ENCODE measurements around the gene ARMC3.
"Not testable (repeated sequence)": the region's sequence is repeated elsewhere in the genome, so short reads cannot be mapped to it uniquely, and the experiment has no call there.

- TF ChIP-seq CTCF, POLR2A, POLR2AphosphoS5, EP300 (IDR thresholded peaks at IDR 0.05): not testable (repeated sequence)
These were observed 144.7 kb downstream of the ARMC3 start for GRCh38 chr10:23072593-23072992.

Data from suprapubic skin (tissue), 4 donors.